T follicular helper cell (primary cell): ENCODE data around the gene SNRPA.

Experiments used
- DNase-seq: peaks from one replicate; pipeline ENCODE4 v3.0.0-alpha.2; 2020; ENCODE audit warnings: low read depth
- total RNA-seq, 2 experiments: gene quantifications; one replicate each; lab custom pipeline; 2026; lab: John Stamatoyannopoulos, UW

SNRPA gene
- total RNA-seq = 46.3 to 107 reads per million in 2 experiments

DNA sequence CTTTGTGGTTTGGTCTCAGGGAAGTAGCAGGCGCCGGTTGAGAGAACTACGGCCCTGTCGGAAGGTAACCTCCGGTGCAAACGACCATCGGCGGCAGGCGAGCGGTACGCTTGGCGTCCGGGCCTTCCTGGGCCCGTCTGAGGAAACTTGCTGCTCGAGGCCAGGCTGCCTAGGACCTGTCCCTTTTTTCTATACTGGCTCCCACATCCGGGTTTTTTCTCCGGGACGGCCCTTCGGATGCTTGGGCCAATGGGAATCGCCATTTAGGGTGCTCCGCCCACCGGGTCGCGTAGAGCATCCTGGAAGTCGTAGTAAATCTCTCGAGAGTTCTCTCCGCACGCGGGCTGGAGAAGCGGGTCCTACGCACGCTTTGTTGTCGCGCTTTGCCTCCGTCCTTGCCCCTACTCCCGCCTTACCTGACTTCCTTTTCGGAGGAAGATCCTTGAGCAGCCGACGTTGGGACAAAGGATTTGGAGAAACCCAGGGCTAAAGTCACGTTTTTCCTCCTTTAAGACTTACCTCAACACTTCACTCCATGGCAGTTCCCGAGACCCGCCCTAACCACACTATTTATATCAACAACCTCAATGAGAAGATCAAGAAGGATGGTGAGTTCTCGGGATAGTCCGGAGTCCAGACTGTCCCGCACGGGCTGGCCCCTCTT is at the start of gene SNRPA:
Gene SNRPA, plus strand, starts transcription at position 330 of the 664 bp plus-strand sequence. Its CDS starts 206 bp downstream, at position 536.
- peak; percentile 93 for DNase-seq

DNA sequence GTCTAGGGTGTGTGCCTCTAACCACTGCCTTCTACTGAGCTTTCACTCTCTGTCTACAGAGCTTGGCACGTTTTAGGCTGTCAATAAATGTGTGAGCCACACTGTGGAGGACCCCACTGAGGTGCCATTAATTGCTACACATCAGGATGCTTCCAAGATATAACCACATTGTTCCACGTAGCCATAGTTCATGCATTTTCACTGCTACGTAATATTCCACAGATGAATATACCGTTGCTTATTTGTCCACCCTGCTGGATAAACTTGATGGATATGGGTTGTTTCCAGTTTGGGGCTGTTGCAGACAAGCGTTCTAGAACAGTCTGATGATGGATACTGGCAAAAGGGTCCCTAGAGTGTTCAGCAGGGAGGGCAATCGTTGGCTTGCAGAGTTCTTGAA is 49.2 kb upstream of the SNRPA start:
- no peak for DNase-seq

DNA sequence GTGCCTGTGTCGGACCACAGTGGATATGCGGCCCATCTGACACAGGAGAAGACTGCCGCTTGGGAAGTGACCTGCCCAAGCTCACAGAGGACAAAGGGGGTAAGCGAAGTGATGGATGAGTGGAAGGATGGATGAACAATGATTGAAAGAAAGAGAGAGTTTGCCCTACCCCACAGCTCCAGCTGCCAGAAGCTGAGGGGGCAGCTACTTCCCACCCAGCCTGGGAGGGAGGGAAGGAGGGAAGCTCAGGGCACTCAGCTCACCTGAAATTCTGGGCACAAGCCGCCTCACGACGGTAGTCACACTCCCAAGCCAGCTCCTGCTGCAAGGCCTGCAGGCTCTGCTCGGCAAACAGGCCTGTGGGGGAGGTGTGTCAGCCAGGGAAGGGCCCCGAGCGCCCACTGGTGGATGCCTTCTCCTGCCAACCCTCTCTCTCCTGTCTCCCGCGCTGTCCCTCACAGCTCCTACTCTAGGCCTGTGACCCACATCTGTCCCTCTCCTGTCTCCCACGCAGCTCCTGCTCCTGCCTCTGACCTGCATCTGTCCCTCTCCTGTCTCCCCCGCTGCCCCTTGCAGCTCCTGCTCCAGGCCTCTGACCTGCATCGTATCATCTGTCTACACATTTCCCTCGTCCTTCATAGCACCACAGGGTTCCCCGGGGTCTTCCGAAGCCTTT is 48.5 kb upstream of the SNRPA start:
- DNase-seq = no peak

DNA sequence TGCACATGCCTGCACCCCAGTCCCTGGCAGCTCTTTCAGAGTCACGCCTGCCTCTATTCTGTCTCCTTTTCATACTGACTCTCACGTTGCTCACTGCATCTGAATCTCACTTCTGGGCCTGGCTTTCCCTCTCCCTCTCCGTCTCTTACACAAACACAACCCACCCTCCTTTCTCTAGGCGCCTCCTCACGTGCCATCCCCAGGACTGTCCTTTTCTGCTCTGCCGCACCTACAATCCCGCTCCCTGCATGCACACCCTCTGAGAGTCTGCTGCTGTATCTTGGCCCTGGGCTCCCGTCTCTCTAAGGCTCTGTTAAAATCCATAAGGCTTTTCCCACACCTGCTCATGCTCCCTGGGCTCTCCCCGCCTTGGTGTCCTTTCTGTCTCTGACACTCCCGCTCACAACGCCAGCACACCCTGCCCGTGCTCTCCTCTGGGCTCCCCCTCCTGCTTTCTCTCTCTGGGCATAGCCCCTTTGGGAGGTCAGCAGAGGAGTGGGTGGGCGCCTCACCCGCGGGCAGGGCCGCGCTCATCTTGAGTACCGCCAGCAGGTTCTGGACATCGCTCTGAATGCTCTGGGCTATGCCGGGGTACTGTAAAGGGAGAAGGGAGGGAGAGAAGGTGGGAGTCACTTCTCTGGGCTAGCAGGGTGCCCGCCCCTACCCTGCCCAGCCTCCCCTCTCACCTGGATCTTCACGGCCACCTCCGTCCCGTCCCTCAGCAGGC is 47.8 kb upstream of the SNRPA start:
- no peak for DNase-seq

DNA sequence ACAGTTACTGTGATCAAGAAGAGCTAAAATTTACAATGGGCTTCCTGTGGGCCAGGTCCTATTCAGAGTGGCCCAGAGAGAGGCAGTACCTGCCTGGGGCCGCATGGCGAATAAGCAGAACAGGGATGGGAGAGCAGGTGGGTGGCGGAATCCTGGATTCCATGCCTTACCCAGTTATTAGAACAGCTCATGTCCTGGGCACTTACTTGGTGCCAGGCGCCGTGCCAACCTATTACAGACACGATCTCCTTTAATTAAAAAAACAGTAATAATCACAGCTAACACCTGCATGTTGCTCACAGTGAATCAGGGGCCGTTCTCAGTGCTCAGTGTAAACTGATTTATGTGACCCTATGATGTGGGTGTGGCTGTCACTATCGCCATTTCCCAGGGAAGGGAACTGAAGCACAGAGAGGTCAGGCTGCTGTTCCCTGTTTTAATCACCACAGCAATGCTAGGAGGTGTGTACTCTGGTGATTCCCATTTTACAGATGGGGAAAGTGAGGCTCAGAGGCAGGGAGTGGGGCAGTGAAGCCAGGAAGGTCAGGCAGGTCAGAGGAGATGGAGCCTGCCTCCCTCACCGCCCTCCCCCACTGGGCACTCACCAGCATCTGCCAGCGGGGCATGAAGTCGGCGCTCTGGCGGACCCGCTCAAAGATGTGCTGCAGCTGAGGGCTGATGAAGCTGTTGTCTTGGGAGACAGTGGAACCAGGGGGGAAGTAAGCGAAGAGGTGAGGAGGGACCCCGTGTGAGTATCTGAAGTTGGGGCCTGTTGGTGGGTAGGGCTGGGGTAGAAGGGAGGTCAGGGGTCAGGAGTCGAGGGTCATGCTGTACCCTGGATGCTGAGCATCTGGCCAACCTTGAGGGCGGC is 46.3 kb upstream of the SNRPA start:
- DNase-seq = no peak

DNA sequence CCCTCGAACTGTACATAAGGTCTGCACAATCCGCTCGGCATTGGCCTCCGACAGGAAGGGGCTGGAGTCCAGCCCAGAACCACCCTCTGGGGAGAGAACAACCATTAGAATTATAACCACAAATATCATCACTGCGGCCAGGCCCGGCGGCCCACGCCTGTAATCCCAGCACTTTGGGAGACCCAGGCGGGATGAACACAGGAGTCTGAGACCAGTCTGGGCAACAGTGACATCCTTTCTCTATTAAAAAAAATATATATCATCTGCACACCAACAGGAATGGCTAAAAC is 45.7 kb upstream of the SNRPA start:
- no peak for DNase-seq

DNA sequence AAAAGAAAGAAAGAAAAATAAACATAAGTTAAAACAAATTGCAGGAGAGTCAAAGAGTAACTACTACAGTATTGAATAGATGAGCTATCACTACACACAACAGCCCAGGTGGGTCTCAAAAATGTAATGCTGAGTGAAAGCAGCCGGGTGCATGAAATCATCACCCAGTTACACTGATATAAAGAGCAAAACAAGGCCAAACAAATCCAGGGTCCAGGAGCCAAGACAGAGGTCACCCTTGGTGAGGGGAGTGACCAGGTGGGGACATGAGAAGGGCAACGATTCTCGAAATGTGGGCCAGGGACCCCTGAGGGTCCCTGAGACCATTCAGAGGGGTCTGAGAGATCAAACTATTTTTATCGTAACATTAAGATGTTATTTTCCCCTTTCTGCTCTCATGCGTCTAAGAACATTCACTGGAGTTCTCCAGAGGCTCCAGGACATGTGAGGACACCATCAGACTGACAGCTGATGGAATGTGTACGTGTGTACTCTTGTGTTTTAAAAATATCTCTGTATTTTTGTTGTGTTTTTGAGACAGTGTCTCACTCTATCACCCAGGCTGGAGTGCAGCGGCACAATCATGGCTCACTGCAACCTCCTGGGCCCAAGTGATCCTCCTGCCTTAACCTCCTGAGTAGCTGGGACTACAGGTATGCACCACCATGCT is 44.9 kb upstream of the SNRPA start:
- no peak for DNase-seq

DNA sequence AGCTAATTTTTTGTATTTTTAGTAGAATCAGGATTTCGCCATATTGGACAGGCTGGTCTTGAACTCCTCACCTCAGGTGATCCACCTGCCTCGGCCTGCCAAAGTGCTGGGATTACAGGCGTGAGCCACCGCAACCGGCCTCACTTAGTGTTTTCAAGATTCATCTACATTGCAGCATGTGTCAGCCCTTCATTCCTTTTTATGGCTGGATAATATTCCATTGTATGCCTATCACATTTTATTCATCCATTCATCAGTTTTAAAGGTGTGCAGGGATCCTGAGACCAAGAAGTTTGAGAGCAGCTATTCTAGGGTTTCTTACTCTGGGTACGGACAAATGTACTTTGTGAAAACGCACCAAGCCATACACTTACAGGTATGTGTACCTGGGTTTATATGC is 43.4 kb upstream of the SNRPA start:
- DNase-seq = no peak

DNA sequence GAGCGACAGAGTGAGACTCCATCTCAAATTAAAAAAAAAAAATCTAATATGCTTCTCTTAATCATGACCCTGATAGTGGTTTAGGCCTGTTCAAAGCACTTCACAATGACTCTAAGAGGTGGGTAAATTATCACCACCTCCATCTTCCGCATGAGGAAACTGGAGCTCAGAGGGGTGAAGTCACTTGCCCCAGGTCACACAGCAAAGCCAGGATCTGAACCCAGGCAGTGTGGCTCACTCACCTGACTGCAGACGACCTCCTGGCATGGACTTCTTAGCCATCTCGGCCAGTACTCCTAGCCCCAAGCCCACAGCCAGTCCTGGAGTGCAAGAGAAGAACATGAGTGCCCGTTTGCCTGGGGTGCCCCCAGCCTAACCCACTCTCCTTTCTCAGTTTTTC is 41.2 kb upstream of the SNRPA start:
- no peak for DNase-seq

DNA sequence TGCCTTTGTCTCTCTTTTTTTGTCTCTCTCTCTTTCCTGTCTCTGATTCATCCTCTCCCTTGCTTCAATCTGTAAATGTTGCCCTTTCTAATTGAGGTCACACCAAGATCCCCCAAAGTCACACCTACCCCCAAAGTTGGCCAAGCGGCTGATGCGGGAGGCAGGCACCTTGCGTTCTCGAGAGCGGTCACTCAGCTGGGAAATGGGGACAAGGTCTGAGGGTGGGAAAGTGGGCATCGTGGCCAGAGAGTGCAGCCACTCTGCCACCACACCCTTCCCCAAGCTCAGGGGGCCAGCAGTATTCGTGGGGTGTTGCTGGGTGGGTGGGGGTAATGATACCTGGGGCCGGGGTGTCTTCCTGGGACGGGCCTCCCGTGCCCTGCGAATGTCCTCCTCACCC is 37.1 kb upstream of the SNRPA start:
- DNase-seq = no peak

DNA sequence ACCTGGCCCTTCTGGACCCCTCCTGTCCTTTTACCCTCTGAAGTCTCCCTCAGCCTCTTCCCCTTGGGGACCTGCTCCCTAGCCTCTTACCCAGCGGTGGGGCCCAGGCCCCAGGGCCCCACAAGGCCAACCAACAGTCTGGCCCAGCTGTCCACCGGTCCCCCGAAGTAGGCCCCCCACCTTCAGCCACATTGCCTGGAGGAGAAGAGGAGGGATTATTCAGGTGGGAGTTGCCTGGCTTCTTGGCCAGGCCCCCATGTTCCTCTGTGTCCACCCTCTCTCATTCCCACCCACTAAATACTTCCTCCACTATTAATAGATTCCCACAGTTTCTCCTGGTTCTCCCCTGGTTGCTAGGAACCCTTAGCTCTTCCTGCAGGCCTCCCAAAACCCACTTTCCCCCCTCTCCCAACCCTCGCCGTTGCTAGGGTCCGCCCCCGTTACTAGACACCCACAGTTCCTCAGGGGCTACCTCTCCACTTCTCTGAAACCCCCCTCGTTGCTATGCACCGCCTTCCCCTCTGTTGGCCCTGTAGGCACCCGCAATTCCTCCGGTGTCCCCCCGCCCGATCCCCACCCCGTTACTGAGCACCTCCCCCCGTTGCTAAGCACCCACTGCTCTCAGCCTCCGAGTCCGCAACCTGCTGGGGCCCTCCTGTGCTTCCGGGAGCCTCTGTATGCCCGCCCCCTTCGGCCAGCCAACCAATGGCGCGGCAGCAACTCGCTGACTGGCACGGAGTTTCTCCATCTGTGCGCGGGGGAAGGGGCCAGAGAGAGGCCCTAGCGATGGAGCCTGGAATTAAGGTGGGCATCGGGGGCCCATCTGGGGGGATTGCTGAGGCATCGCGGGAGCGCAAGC is 36.3 kb upstream of the SNRPA start:
- peak; percentile 91 for DNase-seq

DNA sequence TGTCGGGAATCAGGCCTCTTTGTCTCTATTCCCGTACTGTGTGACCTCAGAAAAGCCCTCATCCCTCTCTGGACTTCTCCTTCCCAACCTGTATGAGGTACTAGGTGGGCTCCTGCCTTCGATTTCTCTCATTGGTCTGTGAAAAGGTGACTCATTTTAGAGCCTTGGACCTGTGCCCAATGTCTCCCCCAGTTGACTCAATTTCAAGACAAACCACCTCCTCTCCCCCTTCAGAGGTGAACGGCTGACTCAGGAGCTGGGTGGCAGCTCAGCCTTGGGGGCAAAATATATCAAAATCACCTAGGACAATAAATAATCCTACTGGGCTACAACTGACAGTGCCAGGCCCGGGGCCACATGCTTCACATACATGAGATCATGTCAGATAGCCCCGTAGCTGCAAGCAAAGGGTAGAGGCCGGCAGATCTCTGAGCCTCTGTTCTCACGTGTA is 34.9 kb upstream of the SNRPA start:
- peak; percentile 54 for DNase-seq

DNA sequence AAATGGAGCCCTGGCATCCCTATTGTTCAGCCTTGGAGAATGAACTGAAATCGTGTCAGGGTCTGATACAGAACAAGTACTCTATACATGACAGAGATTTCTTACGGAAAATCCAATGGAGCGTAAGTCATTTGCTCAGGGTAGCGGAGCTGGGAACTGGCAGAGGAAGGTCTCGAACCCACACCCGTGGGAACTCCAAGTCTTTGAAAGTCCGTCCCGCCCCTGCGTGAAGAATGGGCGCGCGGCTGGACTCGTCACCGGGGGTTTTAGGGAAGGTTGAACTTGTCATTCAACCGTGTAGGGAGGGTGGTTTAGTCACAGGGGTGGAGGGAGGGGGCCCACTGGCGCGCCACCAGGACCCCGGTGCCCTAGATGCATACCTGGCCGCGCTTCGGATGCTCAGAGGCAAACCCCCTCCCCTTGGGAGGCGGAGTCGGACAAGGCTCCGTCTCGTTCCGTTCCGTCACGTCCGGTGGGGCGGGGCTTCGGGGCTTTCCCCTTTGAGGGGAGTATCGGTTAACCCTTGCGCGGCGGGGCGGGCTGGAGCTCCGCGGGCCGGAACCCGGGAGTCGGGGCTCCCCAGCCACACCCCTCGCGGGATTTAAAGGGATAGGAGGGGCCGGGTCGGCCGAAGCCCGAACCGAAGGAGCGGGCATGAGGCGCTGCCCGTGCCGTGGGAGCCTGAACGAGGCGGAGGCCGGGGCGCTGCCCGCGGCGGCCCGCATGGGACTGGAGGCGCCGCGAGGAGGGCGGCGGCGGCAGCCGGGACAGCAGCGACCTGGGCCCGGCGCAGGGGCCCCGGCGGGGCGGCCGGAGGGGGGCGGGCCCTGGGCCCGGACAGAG is 34.3 kb upstream of the SNRPA start, which contains the start of the genes COQ8B and ITPKC:
Gene COQ8B, minus strand, starts transcription at position 405 of the 843 bp plus-strand sequence. CDS start 2,254 bp downstream, outside the sequence.
Gene ITPKC, plus strand, starts transcription at position 631 of the 843 bp plus-strand sequence. Its CDS starts 24 bp downstream, at position 655.
- peak; percentile 100 for DNase-seq

DNA sequence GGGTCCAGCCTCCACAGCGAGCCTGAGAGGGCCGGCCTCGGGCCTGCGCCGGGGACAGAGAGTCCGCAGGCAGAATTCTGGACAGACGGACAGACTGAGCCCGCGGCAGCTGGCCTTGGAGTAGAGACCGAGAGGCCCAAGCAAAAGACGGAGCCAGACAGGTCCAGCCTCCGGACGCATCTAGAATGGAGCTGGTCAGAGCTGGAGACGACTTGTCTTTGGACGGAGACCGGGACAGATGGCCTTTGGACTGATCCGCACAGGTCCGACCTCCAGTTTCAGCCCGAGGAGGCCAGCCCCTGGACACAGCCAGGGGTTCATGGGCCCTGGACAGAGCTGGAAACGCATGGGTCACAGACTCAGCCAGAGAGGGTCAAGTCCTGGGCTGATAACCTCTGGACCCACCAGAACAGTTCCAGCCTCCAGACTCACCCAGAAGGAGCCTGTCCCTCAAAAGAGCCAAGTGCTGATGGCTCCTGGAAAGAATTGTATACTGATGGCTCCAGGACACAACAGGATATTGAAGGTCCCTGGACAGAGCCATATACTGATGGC is 33.6 kb upstream of the SNRPA start:
- DNase-seq = no peak

DNA sequence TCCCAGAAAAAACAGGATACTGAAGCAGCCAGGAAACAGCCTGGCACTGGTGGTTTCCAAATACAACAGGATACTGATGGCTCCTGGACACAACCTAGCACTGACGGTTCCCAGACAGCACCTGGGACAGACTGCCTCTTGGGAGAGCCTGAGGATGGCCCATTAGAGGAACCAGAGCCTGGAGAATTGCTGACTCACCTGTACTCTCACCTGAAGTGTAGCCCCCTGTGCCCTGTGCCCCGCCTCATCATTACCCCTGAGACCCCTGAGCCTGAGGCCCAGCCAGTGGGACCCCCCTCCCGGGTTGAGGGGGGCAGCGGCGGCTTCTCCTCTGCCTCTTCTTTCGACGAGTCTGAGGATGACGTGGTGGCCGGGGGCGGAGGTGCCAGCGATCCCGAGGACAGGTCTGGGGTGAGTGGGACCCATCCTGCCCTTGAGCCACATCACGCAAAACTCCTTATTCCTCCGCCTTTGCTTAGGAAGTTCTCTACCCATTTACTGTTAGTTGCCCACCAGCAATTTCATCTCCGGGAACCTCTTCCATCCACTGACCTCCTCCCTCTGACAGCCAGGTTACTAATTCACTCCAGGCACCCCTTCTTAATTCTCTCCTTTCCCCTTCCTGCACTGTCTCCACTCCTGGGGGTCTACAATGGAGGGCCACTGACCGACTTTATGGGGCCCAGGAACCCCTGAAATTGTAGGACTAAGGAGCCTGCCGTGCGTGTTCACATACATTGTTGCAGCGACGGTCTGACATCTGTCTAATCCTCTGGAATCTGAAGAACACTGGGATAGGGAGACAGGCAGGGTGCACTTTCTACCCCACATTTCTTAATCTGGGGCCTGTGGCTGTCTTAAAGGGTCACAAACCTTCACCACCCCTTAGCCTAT is 32.9 kb upstream of the SNRPA start:
- DNase-seq = no peak

DNA sequence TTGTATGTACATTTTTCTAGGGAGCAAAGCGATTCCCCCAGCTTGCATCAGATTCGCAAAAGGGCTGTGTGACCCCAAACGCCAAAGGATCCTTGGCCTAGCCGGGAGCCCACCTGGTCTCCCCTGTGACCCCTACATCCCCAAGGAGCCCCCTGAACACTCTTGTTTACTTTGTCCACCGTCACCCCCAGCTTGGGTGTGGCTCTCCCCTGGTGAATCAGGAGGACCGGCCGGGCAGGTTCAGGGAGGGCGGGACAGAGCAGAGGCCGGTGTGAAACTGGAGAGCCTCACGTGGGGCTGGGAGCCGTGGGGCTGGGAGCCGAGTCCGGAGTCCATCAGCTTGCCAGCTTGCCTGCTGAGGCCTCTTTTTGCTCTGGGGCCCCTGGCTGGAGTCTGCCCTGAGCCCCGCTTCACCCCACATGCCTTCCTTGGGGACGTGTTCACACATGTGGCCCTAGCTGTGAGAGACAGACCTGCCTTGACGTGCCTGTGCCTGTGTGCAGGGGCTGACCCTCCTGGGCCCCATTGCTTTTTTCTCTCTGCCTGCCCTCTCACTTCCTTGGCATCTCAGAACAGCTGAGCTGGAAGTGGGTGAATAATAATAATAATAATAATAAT is 32.1 kb upstream of the SNRPA start:
- DNase-seq = no peak

DNA sequence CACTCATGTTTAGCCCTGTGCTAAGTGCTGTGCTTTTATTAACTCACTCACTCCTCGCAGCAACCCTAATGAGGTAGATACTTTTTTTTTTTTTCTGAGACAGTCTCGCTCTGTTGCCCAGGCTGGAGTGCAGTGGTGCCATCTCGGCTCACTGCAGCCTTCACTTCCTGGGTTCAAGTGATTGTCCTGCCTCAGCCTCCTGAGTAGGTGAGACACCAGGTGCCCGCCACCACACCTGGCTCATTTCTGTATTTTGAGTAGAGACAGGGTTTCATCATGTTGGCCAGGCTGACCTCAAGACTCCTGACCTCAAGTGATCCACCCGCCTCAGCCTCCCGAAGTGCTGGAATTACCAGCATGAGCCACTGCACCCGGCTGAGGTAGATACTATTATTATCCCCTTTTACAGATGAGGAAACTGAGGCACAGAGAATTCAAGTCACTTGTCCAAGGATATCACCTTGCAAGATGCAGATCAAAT is 31.5 kb upstream of the SNRPA start:
- no peak for DNase-seq

DNA sequence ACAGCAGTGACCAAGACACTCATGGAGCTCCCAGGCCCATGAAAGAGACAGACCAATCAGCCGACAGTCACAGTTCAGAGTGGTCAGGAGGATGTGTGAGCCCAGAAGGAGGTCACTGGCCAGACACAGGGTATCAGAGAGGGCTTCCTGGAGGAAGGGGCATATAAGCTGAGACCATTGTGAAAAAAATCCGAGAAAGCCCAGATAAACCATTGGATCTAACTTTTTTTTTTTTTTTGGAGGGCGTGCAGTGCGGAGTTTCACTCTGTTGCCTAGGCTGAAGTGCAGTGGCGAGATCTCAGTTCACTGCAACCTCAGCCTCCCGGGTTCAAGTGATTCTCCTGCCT is 29.9 kb upstream of the SNRPA start:
- DNase-seq = no peak
